HCT116 (cell line): ENCODE results near the gene TIMP3. TPM values are rescaled to one million over a fixed set of nuclear protein-coding genes. Genes with fewer than 3 reads are reported as not detected.

Experiments
- ATAC-seq: fragments of 200-7000 bp; cut with Tn5 transposase; 2 replicates; pipeline ENCODE4 v1.9.1; 2020; ENCODE audit warnings: mild to moderate bottlenecking, moderate library complexity
- BruUV-seq: library from RNA; stranded (reverse); fragments of 400-500 nt; replicated peaks from 2 replicates; lab custom pipeline; 2021; lab: Mats Ljungman, UMichigan
- CTCF ChIA-PET: fragments of 300-600 bp; sonication (Branson Sonifier 250); formaldehyde crosslinking; loops from one replicate; lab custom pipeline; 2021; ENCODE audit warnings: antibody characterized with exemption; lab: Charles Lee
- POLR2A ChIA-PET: fragments of 300-600, 350-600 bp; sonication (Branson Sonifier 250); formaldehyde crosslinking; loops from one replicate; lab custom pipeline; 2021; ENCODE audit warnings: antibody characterized with exemption; lab: Charles Lee
- RAD21 ChIA-PET, 2 experiments: fragments of 300-600 bp; sonication (Branson Sonifier 250); formaldehyde crosslinking; loops; one replicate each; lab custom pipeline; 2023; ENCODE audit warnings: low total read pairs in 2 of 2; ENCODE audit not compliant: uncharacterized antibody in 2 of 2, unreplicated experiment in 2 of 2, low non-redundant PET in 1 of 2; lab: Charles Lee
- DNase-seq: peaks from one replicate; pipeline ENCODE4 v3.0.0-alpha.2; 2010; ENCODE audit warnings: low read depth, low spot score
- H2AFZ ChIP-seq: fragments of 200-600 bp; shearing (Covaris generic), sonication (generic); 2 replicates; pipeline ENCODE4 v1.6.1; 2017; ENCODE audit warnings: low read depth, mixed run types, mixed read lengths, antibody characterized with exemption, low read length; ENCODE audit not compliant: poor library complexity, severe bottlenecking
- H3K27ac ChIP-seq: 2 replicates; pipeline ENCODE4 v1.5.1; 2012; ENCODE audit warnings: low read depth, low read length
- H3K27me3 ChIP-seq: fragments of 200-600 bp; sonication (generic); 2 replicates; pipeline ENCODE4 v1.6.1; 2016; ENCODE audit warnings: mixed run types, low read length, mixed read lengths; ENCODE audit not compliant: insufficient read depth
- H3K36me3 ChIP-seq, 2 experiments: fragments of 200-500 bp in 1 of 2; fragments of 200-600 bp in 1 of 2; sonication (Bioruptor generic) in 1 of 2; sonication (generic) in 1 of 2; 2 replicates each; pipeline versions ENCODE4 v1.5.1 to v1.6.1; 2014 to 2016; ENCODE audit warnings: low read length in 2 of 2, inconsistent platforms in 1 of 2, mixed read lengths in 1 of 2, mixed run types in 1 of 2; ENCODE audit not compliant: insufficient read depth in 2 of 2, control insufficient read depth in 1 of 2
- H3K4me1 ChIP-seq, 2 experiments: fragments of 200-600 bp in 1 of 2; sonication (generic) in 1 of 2; 2 replicates each; pipeline versions ENCODE4 v1.5.1 to v1.6.1; 2012 to 2017; ENCODE audit warnings: low read length in 2 of 2, inconsistent platforms in 1 of 2, mild to moderate bottlenecking in 1 of 2, mixed read lengths in 1 of 2, mixed run types in 1 of 2, moderate library complexity in 1 of 2; ENCODE audit not compliant: insufficient read depth in 2 of 2, control insufficient read depth in 1 of 2
- H3K4me2 ChIP-seq: fragments of 200-600 bp; sonication (generic); 2 replicates; pipeline ENCODE4 v1.6.1; 2017; ENCODE audit warnings: mixed run types, low read length, mixed read lengths
- H3K4me3 ChIP-seq, 2 experiments: fragments of 200-600 bp in 1 of 2; sonication (generic) in 1 of 2; replicated peaks in 1 of 2; 2 replicates each; pipeline ENCODE4 v1.5.1; 2011 to 2016; ENCODE audit warnings: low read length in 2 of 2, control low read depth in 1 of 2, low read depth in 1 of 2, mild to moderate bottlenecking in 1 of 2, mixed read lengths in 1 of 2, mixed run types in 1 of 2
- H3K79me2 ChIP-seq: fragments of 200-600 bp; sonication (generic); 2 replicates; pipeline ENCODE4 v1.6.1; 2017; ENCODE audit warnings: mild to moderate bottlenecking, mixed run types, low read length, moderate library complexity, mixed read lengths; ENCODE audit not compliant: insufficient read depth
- H3K9ac ChIP-seq: fragments of 200-600 bp; sonication (generic); 2 replicates; pipeline ENCODE4 v1.6.1; 2016; ENCODE audit warnings: low read length, mixed read lengths
- H3K9me2 ChIP-seq: fragments of 200-600 bp; sonication (generic), shearing (Covaris generic); 2 replicates; pipeline ENCODE4 v1.6.1; 2017; ENCODE audit warnings: mixed run types, mild to moderate bottlenecking, moderate library complexity; ENCODE audit not compliant: insufficient read depth
- H3K9me3 ChIP-seq, 2 experiments: fragments of 200-500 bp in 1 of 2; fragments of 200-600 bp in 1 of 2; sonication (Bioruptor generic) in 1 of 2; sonication (generic) in 1 of 2; 2 replicates each; pipeline ENCODE4 v1.6.1; 2014 to 2017; ENCODE audit warnings: low read length in 2 of 2, mixed read lengths in 2 of 2, inconsistent platforms in 1 of 2, low read depth in 1 of 2, mild to moderate bottlenecking in 1 of 2, mixed run types in 1 of 2, moderate library complexity in 1 of 2; ENCODE audit not compliant: control insufficient read depth in 1 of 2, insufficient read depth in 1 of 2
- H4K20me1 ChIP-seq: fragments of 200-600 bp; sonication (generic), shearing (Covaris generic); 2 replicates; pipeline ENCODE4 v1.6.1; 2017; ENCODE audit warnings: mixed run types, mild to moderate bottlenecking, moderate library complexity; ENCODE audit not compliant: insufficient read depth
- ATF3 ChIP-seq: IDR thresholded peaks from 2 replicates; pipeline ENCODE4 v1.6.1; 2012
- CBX3 ChIP-seq: IDR thresholded peaks from 2 replicates; pipeline ENCODE4 v1.6.1; 2012; ENCODE audit warnings: low read depth
- CEBPB ChIP-seq: IDR thresholded peaks from 2 replicates; pipeline ENCODE4 v1.6.1; 2012; ENCODE audit warnings: low read depth
- EGR1 ChIP-seq: IDR thresholded peaks from 2 replicates; pipeline ENCODE4 v1.6.1; 2012; ENCODE audit warnings: low read depth
- ELF1 ChIP-seq: IDR thresholded peaks from 2 replicates; pipeline ENCODE4 v1.6.1; 2012; ENCODE audit warnings: low read depth, borderline replicate concordance
- EZH2 ChIP-seq: fragments of 200-600 bp; sonication (generic); IDR thresholded peaks from 2 replicates; pipeline ENCODE4 v1.6.1; 2017; ENCODE audit warnings: antibody characterized with exemption, mixed run types
- EZH2phosphoT487 ChIP-seq: fragments of 200-600 bp; IDR thresholded peaks from 2 replicates; pipeline ENCODE4 v1.6.1; 2018; ENCODE audit warnings: antibody characterized with exemption, borderline replicate concordance
- JUND ChIP-seq: IDR thresholded peaks from 2 replicates; pipeline ENCODE4 v1.6.1; 2012
- POLR2A ChIP-seq: IDR thresholded peaks from 2 replicates; pipeline ENCODE4 v1.7.0; 2011; ENCODE audit warnings: borderline replicate concordance; ENCODE audit not compliant: insufficient read depth, insufficient read length; ENCODE audit errors: extremely low read depth
- POLR2AphosphoS5 ChIP-seq: IDR thresholded peaks from 2 replicates; pipeline ENCODE4 v1.6.1; 2011; ENCODE audit warnings: mild to moderate bottlenecking, low read depth, low read length, moderate library complexity
- RAD21 ChIP-seq: IDR thresholded peaks from 2 replicates; pipeline ENCODE4 v1.6.1; 2012; ENCODE audit warnings: low read depth, mild to moderate bottlenecking
- REST ChIP-seq: IDR thresholded peaks from 2 replicates; pipeline ENCODE4 v1.6.1; 2012; ENCODE audit warnings: low read depth
- SIN3A ChIP-seq: IDR thresholded peaks from 2 replicates; pipeline ENCODE4 v1.6.1; 2012; ENCODE audit warnings: low read depth
- SP1 ChIP-seq: IDR thresholded peaks from 2 replicates; pipeline ENCODE4 v1.6.1; 2012; ENCODE audit warnings: low read depth
- YY1 ChIP-seq: IDR thresholded peaks from 2 replicates; pipeline ENCODE4 v1.6.1; 2011; ENCODE audit warnings: low read length, low read depth, moderate library complexity, mild to moderate bottlenecking; ENCODE audit not compliant: insufficient replicate concordance; ENCODE audit errors: extremely low read depth
- ZFX ChIP-seq: fragments of 450-650 bp; IDR thresholded peaks from 2 replicates; pipeline ENCODE4 v1.6.1; 2017
- ZNF274 ChIP-seq: fragments of 200-500 bp; sonication (Bioruptor generic); IDR thresholded peaks from 2 replicates; pipeline ENCODE4 v1.6.1; 2014; ENCODE audit warnings: mild to moderate bottlenecking, low read depth, low read length, inconsistent platforms
- intact Hi-C: fragments of 100-400 bp; cut with micrococcal nuclease; formaldehyde crosslinking; loops from 2 replicates; pipeline ENCODE4 v1.10.0; 2022
- total RNA-seq: library from RNA; stranded (reverse); gene quantifications from one replicate; pipeline ENCODE4 v1.2.1, GENCODE V29; 2021; ENCODE audit not compliant: unreplicated experiment
- TF ChIP-seq, protein P1 (sequence below): IDR thresholded peaks from 2 replicates; pipeline ENCODE4 v1.6.1; 2012
- TF ChIP-seq, protein P2 (sequence below), 3 experiments: fragments of 200-600 bp in 1 of 3; sonication (generic) in 1 of 3; IDR thresholded peaks in 2 of 3; conservative IDR thresholded peaks in 1 of 3; 2 replicates each; pipeline ENCODE4 v1.5.1; 2012 to 2017; ENCODE audit warnings: low read depth in 2 of 3, low read length in 2 of 3, antibody characterized with exemption in 1 of 3, borderline replicate concordance in 1 of 3, control low read depth in 1 of 3, mild to moderate bottlenecking in 1 of 3, mixed read lengths in 1 of 3, mixed run types in 1 of 3, moderate library complexity in 1 of 3; ENCODE audit not compliant: insufficient read depth in 1 of 3

Gene TIMP3
- total RNA-seq, 1 experiment from 2014 or later, result 2.2 TPM

DNA sequence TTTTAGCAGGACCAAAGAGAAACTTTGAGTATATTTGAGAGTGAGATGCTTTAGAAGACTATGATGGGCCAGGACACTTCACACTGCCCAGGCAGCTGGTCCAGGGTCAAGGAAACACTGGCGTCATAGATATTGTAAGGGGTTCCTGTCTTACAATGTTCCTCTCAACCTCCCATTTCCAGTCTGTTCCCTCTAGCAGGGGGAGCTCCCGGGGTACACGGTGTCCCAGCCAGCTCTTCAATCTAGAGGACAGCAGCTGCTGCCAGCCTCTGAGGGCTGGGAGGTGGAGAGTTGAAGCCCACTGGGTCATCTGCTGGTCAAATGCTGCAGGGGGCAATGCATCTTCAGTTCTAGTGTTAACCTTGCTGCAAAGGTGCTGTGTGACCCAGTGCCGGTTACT, 40.7 kb upstream of the TIMP3 start:
- ChIA-PET RAD21 (no interaction called here), CTCF (no interaction called here), POLR2A (no interaction called here)
- no peak overlapping the region for H2AFZ ChIP-seq
- H3K27ac ChIP-seq, result no peak overlapping the region
- BruUV-seq, result no TSS peak
- no peak overlapping the region for H3K4me3 ChIP-seq
- ATAC-seq (no peak), DNase-seq (no peak)
- TF ChIP-seq RAD21 (no peak), CBX3 (no peak), ELF1 (no peak), ATF3 (no peak), REST (no peak), SP1 (no peak), EZH2phosphoT487 (no peak), SIN3A (no peak), POLR2AphosphoS5 (no peak), ZNF274 (no peak), ZFX (no peak), YY1 (no peak), EGR1 (no peak), JUND (no peak), POLR2A (no peak), CEBPB (no peak), EZH2 (no peak)
- TF ChIP-seq, protein P1, sequence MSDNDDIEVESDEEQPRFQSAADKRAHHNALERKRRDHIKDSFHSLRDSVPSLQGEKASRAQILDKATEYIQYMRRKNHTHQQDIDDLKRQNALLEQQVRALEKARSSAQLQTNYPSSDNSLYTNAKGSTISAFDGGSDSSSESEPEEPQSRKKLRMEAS, result no peak
- TF ChIP-seq, protein P2, sequence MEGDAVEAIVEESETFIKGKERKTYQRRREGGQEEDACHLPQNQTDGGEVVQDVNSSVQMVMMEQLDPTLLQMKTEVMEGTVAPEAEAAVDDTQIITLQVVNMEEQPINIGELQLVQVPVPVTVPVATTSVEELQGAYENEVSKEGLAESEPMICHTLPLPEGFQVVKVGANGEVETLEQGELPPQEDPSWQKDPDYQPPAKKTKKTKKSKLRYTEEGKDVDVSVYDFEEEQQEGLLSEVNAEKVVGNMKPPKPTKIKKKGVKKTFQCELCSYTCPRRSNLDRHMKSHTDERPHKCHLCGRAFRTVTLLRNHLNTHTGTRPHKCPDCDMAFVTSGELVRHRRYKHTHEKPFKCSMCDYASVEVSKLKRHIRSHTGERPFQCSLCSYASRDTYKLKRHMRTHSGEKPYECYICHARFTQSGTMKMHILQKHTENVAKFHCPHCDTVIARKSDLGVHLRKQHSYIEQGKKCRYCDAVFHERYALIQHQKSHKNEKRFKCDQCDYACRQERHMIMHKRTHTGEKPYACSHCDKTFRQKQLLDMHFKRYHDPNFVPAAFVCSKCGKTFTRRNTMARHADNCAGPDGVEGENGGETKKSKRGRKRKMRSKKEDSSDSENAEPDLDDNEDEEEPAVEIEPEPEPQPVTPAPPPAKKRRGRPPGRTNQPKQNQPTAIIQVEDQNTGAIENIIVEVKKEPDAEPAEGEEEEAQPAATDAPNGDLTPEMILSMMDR (IDR thresholded peaks at IDR 0.05 in 2 of 3, conservative IDR thresholded peaks at IDR 0.05 in 1 of 3; ENCODE audit: borderline replicate concordance in 1 of 3, insufficient read depth in 1 of 3, low read depth in 2 of 3, low read length in 2 of 3), result no peak
- H4K20me1 ChIP-seq, result no peaks in the 10 kb centered on the region
- no peaks in the 10 kb centered on the region for H3K4me1 ChIP-seq
- H3K27me3 ChIP-seq, result no peaks in the 10 kb centered on the region; the same call in 1 of the 2 replicates
- H3K9ac ChIP-seq, result no peak overlapping the region
- H3K36me3 ChIP-seq, result no peaks in the 10 kb centered on the region
- H3K79me2 ChIP-seq, result no peaks in the 10 kb centered on the region
- intact Hi-C loops, result no loop called here
- H3K4me2 ChIP-seq, result no peak overlapping the region
- H3K9me2 ChIP-seq, result no peaks in the 10 kb centered on the region
- no peaks in the 10 kb centered on the region for H3K9me3 ChIP-seq
